ENCODE results near the gene SURF4. TPM values are rescaled to one million over a fixed set of nuclear protein-coding genes. Genes with fewer than 3 reads are reported as not detected.

Gene SURF4
- total and polyA plus RNA-seq, 2 of the 13 experiments (the other 11 are each of a cell fraction or from before 2014, with no cell fraction given): 220 to 265 TPM

GRCh38 chr9:133386338-133386737 lies 10.5 kb upstream of the SURF4 start (continued):
- TF ChIP-seq TBX3 (IDR thresholded peaks at IDR 0.05; ENCODE audit: borderline replicate concordance): no peak
- TF ChIP-seq ZMYM2 (CRISPR knock-in tag; IDR thresholded peaks at IDR 0.05): no peak
- no peak for TF ChIP-seq ZNF331 (CRISPR knock-in tag; IDR thresholded peaks at IDR 0.05)
- no peak for TF ChIP-seq MAFK (conservative IDR thresholded peaks at IDR 0.05 in 1 of 2, IDR thresholded peaks at IDR 0.05 in 1 of 2; ENCODE audit: low read length in 2 of 2)
- 0 out of 2 replicates have a peak, but pooled peaks have one; percentile 46 for TF ChIP-seq ZBTB43 (CRISPR knock-in tag; conservative IDR thresholded peaks at IDR 0.05)
- TF ChIP-seq KAT2B (IDR thresholded peaks at IDR 0.05; ENCODE audit: borderline replicate concordance, low read depth, low read length): no peak
- no peak for TF ChIP-seq SETDB1 (CRISPR knock-in tag; IDR thresholded peaks at IDR 0.05; ENCODE audit: borderline replicate concordance)
- TF ChIP-seq ZNF407 (CRISPR knock-in tag; IDR thresholded peaks at IDR 0.05; ENCODE audit: not compliant biosample characterization): no peak
- peak; percentile 76; the same call in 1 of the 2 replicates for TF ChIP-seq ZFP90 (CRISPR knock-in tag; IDR thresholded peaks at IDR 0.05; ENCODE audit: borderline replicate concordance)
- TF ChIP-seq ATF2 (CRISPR knock-in tag; IDR thresholded peaks at IDR 0.05): no peak
- no peak for TF ChIP-seq ZNF24 (IDR thresholded peaks at IDR 0.05)
- TF ChIP-seq FIP1L1 (IDR thresholded peaks at IDR 0.05; ENCODE audit: borderline replicate concordance, insufficient read depth, low read depth, low read length): no peak
- no peak for TF ChIP-seq NCOR1 (IDR thresholded peaks at IDR 0.05; ENCODE audit: borderline replicate concordance, low read length)
- TF ChIP-seq ZNF512B (CRISPR knock-in tag; IDR thresholded peaks at IDR 0.05; ENCODE audit: borderline replicate concordance): no peak
- TF ChIP-seq ZNF782 (CRISPR knock-in tag; IDR thresholded peaks at IDR 0.05; ENCODE audit: borderline replicate concordance): no peak
- TF ChIP-seq RFXANK (CRISPR knock-in tag; IDR thresholded peaks at IDR 0.05): no peak
- TF ChIP-seq ZSCAN22 (CRISPR knock-in tag; IDR thresholded peaks at IDR 0.05): no peak
